ENCODE results near the gene JARID2. TPM values are rescaled to one million over a fixed set of nuclear protein-coding genes. Genes with fewer than 3 reads are reported as not detected.

The JARID2 gene
- total RNA-seq, 1 donor from 2014 or later = 17.9 TPM

DNA sequence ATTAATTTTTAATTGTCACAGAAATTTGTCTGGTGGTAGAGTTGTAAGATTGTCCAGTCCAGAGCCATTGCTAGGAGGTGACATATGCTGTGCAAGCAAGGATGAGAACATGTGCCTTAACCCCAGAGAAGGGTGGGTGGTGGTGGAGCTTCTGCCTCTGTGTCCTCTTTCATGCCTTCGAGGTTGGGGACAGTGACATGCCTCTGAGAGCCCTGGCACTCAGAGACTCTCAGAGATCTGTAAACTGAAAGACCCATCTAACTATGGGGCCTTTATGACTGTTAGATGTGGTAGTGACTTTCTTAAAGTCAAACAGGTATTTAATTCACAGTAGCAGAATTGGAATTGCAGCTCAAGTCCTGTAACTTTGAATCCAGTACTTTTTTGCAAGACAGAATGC, 132.4 kb downstream of the JARID2 start:
- intact Hi-C loops (cut with DNase I) = no loop called here
- no peak for DNase-seq (ENCODE audit: extremely low spot score in 2 of 2)
- no peaks in the 10 kb centered on the region for H3K9me3 ChIP-seq
- TF ChIP-seq, protein P1, sequence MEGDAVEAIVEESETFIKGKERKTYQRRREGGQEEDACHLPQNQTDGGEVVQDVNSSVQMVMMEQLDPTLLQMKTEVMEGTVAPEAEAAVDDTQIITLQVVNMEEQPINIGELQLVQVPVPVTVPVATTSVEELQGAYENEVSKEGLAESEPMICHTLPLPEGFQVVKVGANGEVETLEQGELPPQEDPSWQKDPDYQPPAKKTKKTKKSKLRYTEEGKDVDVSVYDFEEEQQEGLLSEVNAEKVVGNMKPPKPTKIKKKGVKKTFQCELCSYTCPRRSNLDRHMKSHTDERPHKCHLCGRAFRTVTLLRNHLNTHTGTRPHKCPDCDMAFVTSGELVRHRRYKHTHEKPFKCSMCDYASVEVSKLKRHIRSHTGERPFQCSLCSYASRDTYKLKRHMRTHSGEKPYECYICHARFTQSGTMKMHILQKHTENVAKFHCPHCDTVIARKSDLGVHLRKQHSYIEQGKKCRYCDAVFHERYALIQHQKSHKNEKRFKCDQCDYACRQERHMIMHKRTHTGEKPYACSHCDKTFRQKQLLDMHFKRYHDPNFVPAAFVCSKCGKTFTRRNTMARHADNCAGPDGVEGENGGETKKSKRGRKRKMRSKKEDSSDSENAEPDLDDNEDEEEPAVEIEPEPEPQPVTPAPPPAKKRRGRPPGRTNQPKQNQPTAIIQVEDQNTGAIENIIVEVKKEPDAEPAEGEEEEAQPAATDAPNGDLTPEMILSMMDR (IDR thresholded peaks at IDR 0.05) = no peak
- no peak for TF ChIP-seq POLR2AphosphoS5 (IDR thresholded peaks at IDR 0.05; ENCODE audit: insufficient read depth in 1 of 2, low read depth in 1 of 2)
- no peak for TF ChIP-seq POLR2A (IDR thresholded peaks at IDR 0.05)
- H3K4me1 ChIP-seq = peaks cover 19% of the 10 kb centered on the region
- H3K4me3 ChIP-seq = no peak overlapping the region
- H3K27me3 ChIP-seq = no peaks in the 10 kb centered on the region
- H3K36me3 ChIP-seq = no peaks in the 10 kb centered on the region
- H3K27ac ChIP-seq = no peak overlapping the region

DNA sequence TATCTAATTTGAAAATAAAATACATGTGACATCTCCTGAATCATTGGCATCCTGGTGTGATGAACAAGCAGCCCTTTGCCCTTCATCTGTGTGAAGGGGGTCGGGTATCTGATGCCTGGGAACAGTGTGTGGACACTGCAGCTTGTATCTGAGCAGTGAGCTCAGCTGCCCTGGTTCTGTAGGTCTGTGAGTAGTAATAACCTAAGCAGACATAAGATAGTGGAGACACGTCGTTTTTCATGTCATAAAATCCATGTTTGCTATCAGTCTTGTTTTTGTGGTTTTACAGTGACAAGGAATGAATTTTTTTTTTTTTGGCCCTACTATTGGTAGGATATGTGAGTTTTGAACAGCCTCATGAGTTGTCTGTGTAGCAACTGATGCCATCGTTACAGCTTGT, 133.0 kb downstream of the JARID2 start:
- Histone ChIP-seq H3K9me3 (no peaks in the 10 kb centered on the region), H3K27ac (no peak overlapping the region), H3K27me3 (no peaks in the 10 kb centered on the region), H3K4me3 (no peak overlapping the region), H3K4me1 (peaks cover 14% of the 10 kb centered on the region), H3K36me3 (no peaks in the 10 kb centered on the region)
- intact Hi-C loops (cut with DNase I) = no loop called here
- TF ChIP-seq POLR2A (IDR thresholded peaks at IDR 0.05) = no peak
- TF ChIP-seq POLR2AphosphoS5 (IDR thresholded peaks at IDR 0.05; ENCODE audit: insufficient read depth in 1 of 2, low read depth in 1 of 2) = no peak
- TF ChIP-seq, protein P1 (IDR thresholded peaks at IDR 0.05) = no peak
- DNase-seq (ENCODE audit: extremely low spot score in 2 of 2) = no peak

DNA sequence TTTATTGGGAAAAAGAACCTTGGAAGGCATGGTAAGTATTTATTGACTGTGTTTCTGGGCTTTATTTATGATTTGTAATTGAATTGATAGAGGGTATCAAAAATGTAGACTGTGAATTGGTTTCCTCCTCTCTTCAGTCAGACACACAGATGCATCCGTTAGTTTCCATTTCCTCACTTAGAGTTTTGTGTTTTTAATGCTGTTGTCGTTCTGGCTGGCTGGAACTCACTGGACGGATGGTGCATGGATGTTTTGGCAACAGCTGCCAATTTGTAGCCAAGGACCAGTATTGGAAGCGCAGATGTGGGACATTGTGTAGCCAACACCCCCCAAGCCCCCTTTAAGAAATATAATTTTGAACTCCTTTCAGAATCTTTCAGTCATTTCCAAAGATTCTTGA, 134.5 kb downstream of the JARID2 start:
- H3K27me3 ChIP-seq = no peaks in the 10 kb centered on the region
- no peaks in the 10 kb centered on the region for H3K36me3 ChIP-seq
- H3K9me3 ChIP-seq = no peaks in the 10 kb centered on the region
- no peaks in the 10 kb centered on the region for H3K4me1 ChIP-seq
- intact Hi-C loops (cut with DNase I) = no loop called here
- H3K4me3 ChIP-seq = no peak overlapping the region
- no peak overlapping the region for H3K27ac ChIP-seq
- DNase-seq (ENCODE audit: extremely low spot score in 2 of 2) = no peak
- TF ChIP-seq POLR2AphosphoS5 (IDR thresholded peaks at IDR 0.05; ENCODE audit: insufficient read depth in 1 of 2, low read depth in 1 of 2) (no peak), POLR2A (IDR thresholded peaks at IDR 0.05) (no peak)
- TF ChIP-seq, protein P1 (IDR thresholded peaks at IDR 0.05) = no peak

DNA sequence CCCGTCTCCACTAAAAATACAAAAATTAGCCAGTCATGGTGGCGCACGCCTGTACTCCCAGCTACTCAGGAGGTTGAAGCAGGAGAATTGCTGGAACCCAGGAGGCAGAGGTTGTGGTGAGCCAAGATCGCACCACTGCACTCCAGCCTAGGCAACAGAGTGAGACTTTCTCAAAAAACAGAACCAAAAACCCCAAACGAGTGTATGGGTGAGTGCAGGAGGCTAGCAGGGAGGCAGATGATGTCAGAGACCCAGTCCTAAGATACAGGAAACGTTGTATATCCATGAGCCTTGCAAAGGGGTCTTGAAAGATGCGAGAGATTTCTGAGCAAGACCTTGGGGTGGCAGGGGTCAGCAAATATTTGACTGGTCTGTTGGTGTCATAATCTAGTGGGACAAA, 136.2 kb downstream of the JARID2 start:
- no peaks in the 10 kb centered on the region for H3K9me3 ChIP-seq
- no peaks in the 10 kb centered on the region for H3K4me1 ChIP-seq
- no peak for TF ChIP-seq POLR2AphosphoS5 (IDR thresholded peaks at IDR 0.05; ENCODE audit: insufficient read depth in 1 of 2, low read depth in 1 of 2)
- no peak for TF ChIP-seq POLR2A (IDR thresholded peaks at IDR 0.05)
- TF ChIP-seq, protein P1 (IDR thresholded peaks at IDR 0.05) = no peak
- no peaks in the 10 kb centered on the region for H3K36me3 ChIP-seq
- DNase-seq (ENCODE audit: extremely low spot score in 2 of 2) = no peak
- H3K4me3 ChIP-seq = no peak overlapping the region
- no peaks in the 10 kb centered on the region for H3K27me3 ChIP-seq
- H3K27ac ChIP-seq = no peak overlapping the region
- intact Hi-C loops (cut with DNase I) = no loop called here

DNA sequence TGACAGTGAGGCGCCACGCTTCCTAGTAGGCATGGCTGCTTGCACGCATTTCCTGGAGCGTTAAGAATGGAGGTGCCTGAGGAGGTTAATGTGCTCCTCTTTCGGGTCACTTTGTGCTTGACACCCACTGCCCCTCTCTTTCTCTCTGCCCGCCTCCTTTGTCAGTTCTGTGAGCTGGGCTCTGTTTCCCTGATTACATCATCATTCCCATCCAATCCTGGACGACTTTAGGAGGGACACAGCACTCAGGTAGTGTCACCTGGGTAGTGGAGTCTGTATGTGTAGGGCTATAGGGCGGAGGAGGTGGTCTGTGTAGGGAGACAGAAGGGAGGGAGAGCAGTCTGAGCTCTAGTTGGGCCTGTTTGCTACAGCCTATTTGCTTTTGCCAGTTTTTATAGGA, 136.8 kb downstream of the JARID2 start:
- H3K9me3 ChIP-seq = no peaks in the 10 kb centered on the region
- H3K36me3 ChIP-seq = no peaks in the 10 kb centered on the region
- no peaks in the 10 kb centered on the region for H3K4me1 ChIP-seq
- H3K27me3 ChIP-seq = no peaks in the 10 kb centered on the region
- H3K27ac ChIP-seq = no peak overlapping the region
- intact Hi-C loops (cut with DNase I) = no loop called here
- no peak overlapping the region for H3K4me3 ChIP-seq
- no peak for DNase-seq (ENCODE audit: extremely low spot score in 2 of 2)
- TF ChIP-seq, protein P1 (IDR thresholded peaks at IDR 0.05) = no peak
- TF ChIP-seq POLR2AphosphoS5 (IDR thresholded peaks at IDR 0.05; ENCODE audit: insufficient read depth in 1 of 2, low read depth in 1 of 2) = no peak
- no peak for TF ChIP-seq POLR2A (IDR thresholded peaks at IDR 0.05)
